IMR-90 (cell line): ENCODE measurements around the gene PLEKHG5. TPM values are rescaled to one million over a fixed set of nuclear protein-coding genes. Genes with fewer than 3 reads are reported as not detected.

Experiments
- ATAC-seq: fragments of 200-7000 bp; cut with Tn5 transposase; 2 replicates; pipeline ENCODE4 v1.9.1; 2020; ENCODE audit warnings: low read depth, mild to moderate bottlenecking, moderate library complexity
- BruUV-seq: library from RNA; stranded (reverse); fragments of 400-500 nt; replicated peaks from 2 replicates; lab custom pipeline; 2021; lab: Mats Ljungman, UMichigan
- CTCF ChIA-PET: fragments of 300-600 bp; formaldehyde crosslinking; extraction: SDS; loops from one replicate; lab custom pipeline; 2021; ENCODE audit warnings: antibody characterized with exemption; lab: Yijun Ruan, JAX
- POLR2A ChIA-PET: fragments of 300-600 bp; sonication (Branson Sonifier 250); formaldehyde crosslinking; loops from one replicate; lab custom pipeline; 2022; ENCODE audit warnings: antibody characterized with exemption; ENCODE audit not compliant: unreplicated experiment; lab: Charles Lee
- DNase-seq: peaks from one replicate; pipeline ENCODE4 v3.0.0; 2013
- H2AFZ ChIP-seq: replicated peaks from 2 replicates; pipeline ENCODE3; 2013; ENCODE audit warnings: low read length, mild to moderate bottlenecking; ENCODE audit not compliant: poor library complexity
- H2AK5ac ChIP-seq: 2 replicates; pipeline ENCODE4 v1.6.1; 2013; ENCODE audit warnings: low read depth, low read length, inconsistent platforms
- H2AK9ac ChIP-seq: replicated peaks from 2 replicates; pipeline ENCODE3; 2013; ENCODE audit warnings: mild to moderate bottlenecking, low read depth, low read length, moderate library complexity; ENCODE audit not compliant: poor library complexity
- H2BK120ac ChIP-seq: 2 replicates; pipeline ENCODE4 v1.6.1; 2013; ENCODE audit warnings: low read depth, low read length, inconsistent platforms
- H2BK15ac ChIP-seq: 3 replicates; pipeline ENCODE4 v1.6.1; 2013; ENCODE audit warnings: low read depth, low read length, inconsistent platforms
- H2BK20ac ChIP-seq: 2 replicates; pipeline ENCODE4 v1.6.1; 2013; ENCODE audit warnings: low read depth, mild to moderate bottlenecking, inconsistent platforms, low read length, moderate library complexity
- H2BK5ac ChIP-seq: 2 replicates; pipeline ENCODE4 v1.6.1; 2013; ENCODE audit warnings: mild to moderate bottlenecking, low read depth, low read length, inconsistent platforms; ENCODE audit not compliant: poor library complexity, severe bottlenecking
- H3K14ac ChIP-seq: replicated peaks from 2 replicates; pipeline ENCODE4 v1.6.1; 2013; ENCODE audit warnings: low read depth, low read length, inconsistent platforms
- H3K18ac ChIP-seq: 2 replicates; pipeline ENCODE4 v1.6.1; 2013; ENCODE audit warnings: low read depth, low read length, control low read depth
- H3K23ac ChIP-seq: 2 replicates; pipeline ENCODE4 v1.6.1; 2013; ENCODE audit warnings: low read depth, low read length, inconsistent platforms
- H3K27ac ChIP-seq: 2 replicates; pipeline ENCODE4 v1.5.1; 2013; ENCODE audit warnings: mild to moderate bottlenecking, control low read depth, low read length; ENCODE audit not compliant: insufficient read depth
- H3K27me3 ChIP-seq: 2 replicates; pipeline ENCODE4 v1.6.1; 2013; ENCODE audit warnings: low read length; ENCODE audit not compliant: control insufficient read depth, insufficient read depth
- H3K36me3 ChIP-seq: 2 replicates; pipeline ENCODE4 v1.6.1; 2013; ENCODE audit warnings: low read length, mixed read lengths; ENCODE audit not compliant: control insufficient read depth, insufficient read depth
- H3K4ac ChIP-seq: 2 replicates; pipeline ENCODE4 v1.6.1; 2013; ENCODE audit warnings: low read depth, low read length, inconsistent platforms
- H3K4me1 ChIP-seq: 2 replicates; pipeline ENCODE4 v1.6.1; 2013; ENCODE audit warnings: low read length, mixed read lengths; ENCODE audit not compliant: control insufficient read depth, insufficient read depth
- H3K4me2 ChIP-seq: 2 replicates; pipeline ENCODE4 v1.6.1; 2013; ENCODE audit warnings: low read depth, mild to moderate bottlenecking, control low read depth, low read length, moderate library complexity
- H3K4me3 ChIP-seq: 2 replicates; pipeline ENCODE4 v1.5.1; 2013; ENCODE audit warnings: low read depth, mild to moderate bottlenecking, control low read depth, low read length, moderate library complexity; ENCODE audit not compliant: insufficient read depth
- H3K56ac ChIP-seq: 2 replicates; pipeline ENCODE4 v1.6.1; 2013; ENCODE audit warnings: low read length, inconsistent platforms; ENCODE audit not compliant: insufficient read depth; ENCODE audit errors: extremely low read depth
- H3K79me1 ChIP-seq, 2 experiments: 2 replicates each; pipeline ENCODE4 v1.6.1; 2013; ENCODE audit warnings: low read length in 2 of 2, inconsistent platforms in 1 of 2, low read depth in 1 of 2
- H3K9ac ChIP-seq: 2 replicates; pipeline ENCODE4 v1.6.1; 2013; ENCODE audit warnings: low read depth, low read length, control low read depth
- H3K9me1 ChIP-seq: 2 replicates; pipeline ENCODE4 v1.6.1; 2013; ENCODE audit warnings: low read length, inconsistent platforms; ENCODE audit not compliant: insufficient read depth
- H3K9me3 ChIP-seq: 2 replicates; pipeline ENCODE4 v1.6.1; 2013; ENCODE audit warnings: low read length; ENCODE audit not compliant: control insufficient read depth, insufficient read depth
- H4K20me1 ChIP-seq: 2 replicates; pipeline ENCODE4 v1.6.1; 2013; ENCODE audit warnings: low read length, inconsistent platforms; ENCODE audit not compliant: insufficient read depth
- H4K5ac ChIP-seq: 2 replicates; pipeline ENCODE4 v1.6.1; 2013; ENCODE audit warnings: mild to moderate bottlenecking, low read depth, low read length, control low read depth
- H4K8ac ChIP-seq, 2 experiments: 2 replicates each; pipeline ENCODE4 v1.6.1; 2013; ENCODE audit warnings: low read depth in 2 of 2, low read length in 2 of 2, control low read depth in 1 of 2, inconsistent platforms in 1 of 2
- H4K91ac ChIP-seq: 2 replicates; pipeline ENCODE4 v1.6.1; 2013; ENCODE audit warnings: low read depth, low read length, inconsistent platforms; ENCODE audit not compliant: insufficient read depth
- FOS ChIP-seq: fragments of 150-350 bp; IDR thresholded peaks from 2 replicates; pipeline ENCODE4 v1.6.1; 2016; ENCODE audit warnings: low read depth, low read length
- MAFK ChIP-seq: IDR thresholded peaks from 2 replicates; pipeline ENCODE4 v1.6.1; 2012; ENCODE audit warnings: low read depth, low read length, improper control_type of control experiment
- MAZ ChIP-seq: IDR thresholded peaks from 2 replicates; pipeline ENCODE4 v1.6.1; 2012; ENCODE audit warnings: low read depth, mild to moderate bottlenecking, low read length, improper control_type of control experiment, moderate library complexity, borderline replicate concordance
- MXI1 ChIP-seq: IDR thresholded peaks from 2 replicates; pipeline ENCODE4 v1.6.1; 2012; ENCODE audit warnings: low read depth, mild to moderate bottlenecking, low read length, moderate library complexity, borderline replicate concordance
- NFE2L2 ChIP-seq: fragments of 150-350 bp; IDR thresholded peaks from 2 replicates; pipeline ENCODE4 v1.6.1; 2016; ENCODE audit warnings: low read depth, mild to moderate bottlenecking, low read length
- RCOR1 ChIP-seq: IDR thresholded peaks from 2 replicates; pipeline ENCODE4 v1.6.1; 2012; ENCODE audit warnings: mild to moderate bottlenecking, low read length, improper control_type of control experiment; ENCODE audit not compliant: insufficient replicate concordance
- SMC3 ChIP-seq: fragments of 150-350 bp; IDR thresholded peaks from 2 replicates; pipeline ENCODE4 v1.6.1; 2016; ENCODE audit warnings: low read depth, mild to moderate bottlenecking, antibody characterized with exemption, low read length, moderate library complexity
- WGBS, 2 experiments: methylation state at CpG; one replicate each; pipeline versions ENCODE4 v1.1.5 to v1.1.7; 2013; ENCODE audit warnings: missing lambda C conversion rate in 2 of 2; ENCODE audit not compliant: insufficient read length in 1 of 2; ENCODE audit errors: extremely low coverage in 2 of 2; 5-methylcytosine and 5-hydroxymethylcytosine counted together
- dilution Hi-C: fragments of 300-500 bp; cut with HindIII; formaldehyde crosslinking; loops from one replicate; pipeline ENCODE4 v1.14.3; 2018; ENCODE audit warnings: low sequenced_read_pairs; ENCODE audit not compliant: unreplicated experiment
- in situ Hi-C: fragments of 300-500 bp; cut with MboI; formaldehyde crosslinking; loops from 3 replicates; pipeline ENCODE4 v1.14.3; 2019; ENCODE audit warnings: low sequenced_read_pairs, inconsistent platforms, mixed read lengths
- intact Hi-C: fragments of 100-400 bp; cut with micrococcal nuclease; formaldehyde crosslinking; loops from 2 replicates; pipeline ENCODE4 v1.10.0; 2022
- polyA plus RNA-seq, 3 experiments: library from polyadenylated mRNA; depleted of rRNA; stranded (reverse); fragments of >200 nt; gene quantifications; 2 replicates each; pipeline ENCODE4 v1.2.3, GENCODE V29; 2012; ENCODE audit warnings: low replicate concordance in 1 of 3
- total RNA-seq: library from RNA; depleted of rRNA; stranded (reverse); fragments of >200 nt; gene quantifications from 2 replicates; pipeline ENCODE4 v1.2.3, GENCODE V29; 2012
- TF ChIP-seq, protein P1 (sequence below): fragments of 150-350 bp; IDR thresholded peaks from 2 replicates; pipeline ENCODE4 v1.6.1; 2017; ENCODE audit warnings: mild to moderate bottlenecking, antibody characterized with exemption, low read length, low read depth

PLEKHG5 gene
- total and polyA plus RNA-seq, 2 of the 4 experiments (the other 2 are of a cell fraction) = 4.8 to 11.6 TPM

DNA sequence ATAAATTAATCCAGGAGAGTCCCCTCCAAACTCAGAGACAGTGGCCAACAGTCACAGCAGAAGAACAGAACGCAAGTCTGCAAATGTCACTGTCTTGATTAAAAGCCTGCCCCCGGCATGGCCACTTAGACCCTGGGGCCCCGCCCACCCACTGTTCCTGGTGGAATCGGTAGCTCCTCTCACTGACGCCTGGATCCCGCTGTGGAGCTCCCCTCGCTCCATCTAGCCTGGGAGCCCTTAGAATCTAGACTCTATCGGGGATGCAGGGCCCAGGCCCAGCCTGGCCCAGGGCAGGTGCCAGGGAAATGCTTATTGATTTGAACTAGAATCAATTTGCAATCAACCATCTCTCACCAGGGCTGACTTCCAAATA, 21.4 kb upstream of the PLEKHG5 start:
- H2BK5ac ChIP-seq = no peak overlapping the region
- no peak overlapping the region for H3K56ac ChIP-seq
- intact Hi-C loops (no loop called here), in situ Hi-C loops (no loop called here), dilution Hi-C loops (no loop called here)
- WGBS, 2 experiments = 69% methylated on average over 3 of the region's 8 CpGs; no CpG with 5 or more reads in 1 of the 2 experiments
- peaks cover 6% of the 10 kb centered on the region for H3K4me1 ChIP-seq
- no peak overlapping the region for H3K4me2 ChIP-seq
- DNase-seq = no peak
- no TSS peak for BruUV-seq
- no peaks in the 10 kb centered on the region for H4K20me1 ChIP-seq
- no peak overlapping the region for H3K14ac ChIP-seq
- no peak overlapping the region for H2AK5ac ChIP-seq
- H2BK120ac ChIP-seq = no peak overlapping the region
- CTCF ChIA-PET = interaction anchor here (1.7 kb wide), 1 partner anchor 10 kb away, joined by 6 read pairs; no protein-coding TSS in a partner anchor
- H3K23ac ChIP-seq = no peak overlapping the region
- H3K9me3 ChIP-seq = no peaks in the 10 kb centered on the region
- H3K27me3 ChIP-seq = no peaks in the 10 kb centered on the region; the same call in 1 of the 2 replicates
- H3K9me1 ChIP-seq = peaks cover 6% of the 10 kb centered on the region; the same call in 1 of the 2 replicates
- no peak overlapping the region for H3K9ac ChIP-seq
- H3K79me1 ChIP-seq = no peaks in the 10 kb centered on the region
- no peak overlapping the region for H4K8ac ChIP-seq
- H3K18ac ChIP-seq = no peak overlapping the region
- no peak overlapping the region for H2AFZ ChIP-seq
- H3K4me3 ChIP-seq = no peak overlapping the region
- no peak for ATAC-seq
- no peak overlapping the region for H4K91ac ChIP-seq
- H3K4ac ChIP-seq = no peak overlapping the region
- TF ChIP-seq FOS (no peak), MXI1 (no peak), MAFK (no peak), NFE2L2 (no peak), SMC3 (no peak), RCOR1 (no peak), MAZ (no peak)
- TF ChIP-seq, protein P1, sequence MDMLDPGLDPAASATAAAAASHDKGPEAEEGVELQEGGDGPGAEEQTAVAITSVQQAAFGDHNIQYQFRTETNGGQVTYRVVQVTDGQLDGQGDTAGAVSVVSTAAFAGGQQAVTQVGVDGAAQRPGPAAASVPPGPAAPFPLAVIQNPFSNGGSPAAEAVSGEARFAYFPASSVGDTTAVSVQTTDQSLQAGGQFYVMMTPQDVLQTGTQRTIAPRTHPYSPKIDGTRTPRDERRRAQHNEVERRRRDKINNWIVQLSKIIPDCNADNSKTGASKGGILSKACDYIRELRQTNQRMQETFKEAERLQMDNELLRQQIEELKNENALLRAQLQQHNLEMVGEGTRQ = no peak
- no peak overlapping the region for H4K5ac ChIP-seq
- POLR2A ChIA-PET = no interaction called here
- H2BK20ac ChIP-seq = no peak overlapping the region
- no peak overlapping the region for H3K27ac ChIP-seq
- H3K36me3 ChIP-seq = no peaks in the 10 kb centered on the region
- no peak overlapping the region for H2AK9ac ChIP-seq
- no peak overlapping the region for H2BK15ac ChIP-seq
